ENCODE measurements around the gene HOMER2.

Gene HOMER2

DNA sequence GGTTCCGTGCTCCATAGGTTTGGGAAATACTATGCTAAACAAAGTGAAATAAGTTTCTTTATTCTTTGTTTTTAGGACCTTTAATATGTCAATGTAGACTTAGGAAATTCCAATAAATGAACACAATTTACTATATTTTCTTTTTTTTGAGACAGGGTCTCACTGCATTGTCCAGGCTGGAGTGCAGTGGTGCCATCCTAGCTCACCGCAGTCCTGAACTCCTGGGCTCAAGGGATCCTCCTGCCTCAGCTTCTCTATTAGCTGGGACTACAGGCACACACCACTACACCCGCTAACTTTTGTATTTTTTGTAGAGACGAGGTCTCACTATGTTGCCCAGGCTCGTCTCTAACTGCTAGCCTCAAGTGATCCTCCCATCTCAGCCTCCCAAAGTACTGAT lies 12.4 kb upstream of the HOMER2 start:
- TF ChIP-seq CTCF (IDR thresholded peaks at IDR 0.05): no peak
- Histone ChIP-seq H3K4me1 (ENCODE audit: control insufficient read depth in 1 of 2, insufficient read depth in 1 of 2, low read depth in 1 of 2, low read length in 1 of 2) (peaks cover 7% of the 10 kb centered on the region in 2 experiments), H3K27ac (no peak overlapping the region), H3K4me3 (ENCODE audit: low read depth in 1 of 2, low read length in 1 of 2) (no peak overlapping the region), H3K36me3 (no peaks in the 10 kb centered on the region), H3K27me3 (no peaks in the 10 kb centered on the region), H3K9me3 (no peaks in the 10 kb centered on the region)

- H3K27ac ChIP-seq: no peak overlapping the region
- H3K4me1 ChIP-seq (ENCODE audit: control insufficient read depth in 1 of 2, insufficient read depth in 1 of 2, low read depth in 1 of 2, low read length in 1 of 2): peaks cover 7% of the 10 kb centered on the region in 2 experiments
- TF ChIP-seq CTCF (IDR thresholded peaks at IDR 0.05): no peak
Observed at GRCh38 chr15:82963471-82964341, 11.2 kb upstream of the HOMER2 start.

DNA sequence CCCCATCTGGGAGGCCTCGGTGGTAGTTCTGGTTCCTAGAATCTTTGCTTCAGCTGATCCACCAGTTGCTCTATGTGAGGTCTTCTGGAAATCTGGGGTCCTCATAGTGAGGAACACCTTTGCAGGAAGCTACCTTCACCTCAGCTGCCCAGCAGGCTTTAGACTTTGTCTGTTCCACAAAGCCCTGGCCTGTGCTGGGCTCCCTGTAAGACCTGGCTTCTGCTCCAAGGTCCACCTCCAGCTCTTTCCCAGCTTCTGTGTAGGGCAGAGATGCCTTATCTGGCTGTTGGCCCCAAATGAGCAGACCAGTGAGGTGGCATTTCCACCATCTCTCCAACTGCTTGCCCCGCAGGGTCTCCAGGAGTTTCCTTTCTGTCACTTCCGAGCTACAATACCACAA lies 8.2 kb upstream of the HOMER2 start:
- peaks cover 0 to 3% of the 10 kb centered on the region in 2 experiments for H3K4me1 ChIP-seq (ENCODE audit: control insufficient read depth in 1 of 2, insufficient read depth in 1 of 2, low read depth in 1 of 2, low read length in 1 of 2)
- no peaks in the 10 kb centered on the region for H3K36me3 ChIP-seq
- H3K27me3 ChIP-seq: no peaks in the 10 kb centered on the region
- TF ChIP-seq CTCF (IDR thresholded peaks at IDR 0.05): no peak
- H3K4me3 ChIP-seq (ENCODE audit: low read depth in 1 of 2, low read length in 1 of 2): no peak overlapping the region
- no peaks in the 10 kb centered on the region for H3K9me3 ChIP-seq
- no peak overlapping the region for H3K27ac ChIP-seq

More at GRCh38 chr15:82963471-82964341, 11.2 kb upstream of the HOMER2 start:
- Histone ChIP-seq H3K27me3 (no peaks in the 10 kb centered on the region), H3K36me3 (no peaks in the 10 kb centered on the region), H3K9me3 (no peaks in the 10 kb centered on the region), H3K4me3 (ENCODE audit: low read depth in 1 of 2, low read length in 1 of 2) (no peak overlapping the region)

GRCh38 chr15:82959423-82959822 lies 6.9 kb upstream of the HOMER2 start:
- Histone ChIP-seq H3K36me3 (no peaks in the 10 kb centered on the region), H3K9me3 (no peaks in the 10 kb centered on the region), H3K27ac (no peak overlapping the region), H3K4me1 (ENCODE audit: control insufficient read depth in 1 of 2, insufficient read depth in 1 of 2, low read depth in 1 of 2, low read length in 1 of 2) (peaks cover 0 to 3% of the 10 kb centered on the region in 2 experiments), H3K27me3 (peaks cover 4% of the 10 kb centered on the region), H3K4me3 (ENCODE audit: low read depth in 1 of 2, low read length in 1 of 2) (no peak overlapping the region)
- no peak for TF ChIP-seq CTCF (IDR thresholded peaks at IDR 0.05)

- Histone ChIP-seq H3K9me3 (no peaks in the 10 kb centered on the region), H3K36me3 (no peaks in the 10 kb centered on the region), H3K4me3 (ENCODE audit: low read depth in 1 of 2, low read length in 1 of 2) (no peak overlapping the region), H3K27me3 (peaks cover 12% of the 10 kb centered on the region), H3K4me1 (ENCODE audit: control insufficient read depth in 1 of 2, insufficient read depth in 1 of 2, low read depth in 1 of 2, low read length in 1 of 2) (peaks cover 0 to 3% of the 10 kb centered on the region in 2 experiments), H3K27ac (no peak overlapping the region)
- TF ChIP-seq CTCF (IDR thresholded peaks at IDR 0.05): no peak
Observed at GRCh38 chr15:82958638-82959037, 6.1 kb upstream of the HOMER2 start.

Data from neutrophil (primary cell).